ENCODE data around the gene PAFAH1B2. TPM values are rescaled to one million over a fixed set of nuclear protein-coding genes. Genes with fewer than 3 reads are reported as not detected.

The PAFAH1B2 gene
- polyA plus RNA-seq, 1 experiment, result 48.8 TPM

DNA sequence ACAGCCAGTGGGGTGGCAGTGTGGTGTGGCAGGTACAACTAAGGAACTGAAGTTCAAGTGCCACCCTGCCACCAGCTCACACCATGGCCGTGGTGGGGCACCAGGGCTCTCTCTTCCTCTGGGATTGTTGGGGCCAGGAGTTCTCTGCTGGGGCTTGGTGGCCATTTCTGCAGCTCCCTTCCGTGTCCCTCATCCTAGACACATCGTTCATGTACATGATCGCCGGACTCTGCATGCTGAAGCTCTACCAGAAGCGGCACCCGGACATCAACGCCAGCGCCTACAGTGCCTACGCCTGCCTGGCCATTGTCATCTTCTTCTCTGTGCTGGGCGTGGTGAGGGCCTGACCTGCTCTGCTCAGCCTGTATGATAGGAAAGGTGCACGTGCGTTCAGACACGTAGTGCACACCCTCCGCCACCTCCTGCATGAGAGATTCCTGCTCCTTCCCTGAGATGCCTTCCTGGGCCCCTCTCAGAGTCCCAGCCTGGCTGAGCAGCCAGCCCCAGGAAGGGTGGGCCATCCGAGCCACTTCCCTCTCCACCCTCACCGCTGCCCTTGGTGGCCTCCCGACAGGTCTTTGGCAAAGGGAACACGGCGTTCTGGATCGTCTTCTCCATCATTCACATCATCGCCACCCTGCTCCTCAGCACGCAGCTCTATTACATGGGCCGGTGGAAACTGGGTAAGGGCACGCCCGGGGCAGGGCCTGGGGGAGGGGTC lies 47.8 kb downstream of the PAFAH1B2 start:
- ChIA-PET POLR2A (no interaction called here), CTCF (interaction anchor here (2.0 kb wide), 1 partner anchor 10 kb away, joined by 6 read pairs; no protein-coding TSS in a partner anchor)
- no peak overlapping the region for H3K4me3 ChIP-seq (ENCODE audit: low read depth, low read length)
- DNase-seq (ENCODE audit: low read depth, low spot score), result no peak
- H3K27me3 ChIP-seq (ENCODE audit: control insufficient read depth, insufficient read depth, low read length), result no peaks in the 10 kb centered on the region
- no peak for TF ChIP-seq CTCF (IDR thresholded peaks at IDR 0.05; ENCODE audit: low read depth, low read length)
- no peak overlapping the region for H3K27ac ChIP-seq (ENCODE audit: low read depth, low read length)
- H3K9me3 ChIP-seq (ENCODE audit: control insufficient read depth, insufficient read depth, low read length), result no peaks in the 10 kb centered on the region

GRCh38 chr11:117192401-117192875 lies 48.4 kb downstream of the PAFAH1B2 start:
- Histone ChIP-seq H3K27me3 (ENCODE audit: control insufficient read depth, insufficient read depth, low read length) (no peaks in the 10 kb centered on the region), H3K27ac (ENCODE audit: low read depth, low read length) (no peak overlapping the region), H3K9me3 (ENCODE audit: control insufficient read depth, insufficient read depth, low read length) (no peaks in the 10 kb centered on the region), H3K4me3 (ENCODE audit: low read depth, low read length) (no peak overlapping the region)
- no peak for TF ChIP-seq CTCF (IDR thresholded peaks at IDR 0.05; ENCODE audit: low read depth, low read length)
- no peak for DNase-seq (ENCODE audit: low read depth, low spot score)
- POLR2A ChIA-PET, result no interaction called here
- CTCF ChIA-PET, result interaction anchor here (2.0 kb wide), 1 partner anchor 11 kb away, joined by 6 read pairs; no protein-coding TSS in a partner anchor

DNA sequence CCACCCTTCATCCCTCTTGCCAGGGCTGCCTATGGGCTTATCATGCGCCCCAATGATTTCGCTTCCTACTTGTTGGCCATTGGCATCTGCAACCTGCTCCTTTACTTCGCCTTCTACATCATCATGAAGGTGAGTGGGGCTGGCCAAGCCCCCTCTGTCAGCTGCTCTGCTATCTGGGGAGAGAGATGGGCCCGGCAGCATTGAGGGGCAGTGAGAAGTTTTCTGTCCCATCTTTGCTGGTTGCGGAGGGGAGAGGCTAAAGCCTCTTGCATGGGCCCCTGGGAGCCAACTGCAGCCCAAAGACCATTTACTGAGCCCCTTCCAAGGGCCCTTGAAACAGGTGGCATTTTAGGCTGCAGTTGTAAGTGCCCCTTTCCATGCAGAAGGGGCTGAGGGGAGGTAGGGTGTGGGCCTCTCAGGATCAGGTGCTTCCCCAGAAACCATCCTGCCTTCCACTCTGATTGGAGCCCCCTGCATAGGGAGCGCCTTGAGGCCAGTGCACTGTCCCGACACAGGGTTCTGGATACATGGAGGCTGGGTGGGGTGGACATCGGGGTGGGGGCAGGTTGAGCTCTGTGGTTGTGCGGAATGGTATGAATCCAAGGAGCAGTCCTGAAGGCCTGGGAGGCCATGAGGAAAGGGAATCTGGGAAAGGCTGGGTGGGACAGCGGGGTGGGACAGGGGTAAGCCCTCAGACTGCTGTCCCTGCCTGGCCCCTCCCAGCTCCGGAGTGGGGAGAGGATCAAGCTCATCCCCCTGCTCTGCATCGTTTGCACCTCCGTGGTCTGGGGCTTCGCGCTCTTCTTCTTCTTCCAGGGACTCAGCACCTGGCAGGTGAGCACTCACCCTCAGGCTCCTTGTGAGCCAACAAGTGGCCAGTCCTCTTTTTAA lies 49.3 kb downstream of the PAFAH1B2 start:
- Histone ChIP-seq H3K4me3 (ENCODE audit: low read depth, low read length) (no peak overlapping the region), H3K9me3 (ENCODE audit: control insufficient read depth, insufficient read depth, low read length) (no peaks in the 10 kb centered on the region; the same call in 1 of the 2 replicates), H3K27me3 (ENCODE audit: control insufficient read depth, insufficient read depth, low read length) (no peaks in the 10 kb centered on the region), H3K27ac (ENCODE audit: low read depth, low read length) (no peak overlapping the region)
- ChIA-PET POLR2A (no interaction called here), CTCF (no interaction called here)
- DNase-seq (ENCODE audit: low read depth, low spot score), result no peak
- TF ChIP-seq CTCF (IDR thresholded peaks at IDR 0.05; ENCODE audit: low read depth, low read length), result no peak

DNA sequence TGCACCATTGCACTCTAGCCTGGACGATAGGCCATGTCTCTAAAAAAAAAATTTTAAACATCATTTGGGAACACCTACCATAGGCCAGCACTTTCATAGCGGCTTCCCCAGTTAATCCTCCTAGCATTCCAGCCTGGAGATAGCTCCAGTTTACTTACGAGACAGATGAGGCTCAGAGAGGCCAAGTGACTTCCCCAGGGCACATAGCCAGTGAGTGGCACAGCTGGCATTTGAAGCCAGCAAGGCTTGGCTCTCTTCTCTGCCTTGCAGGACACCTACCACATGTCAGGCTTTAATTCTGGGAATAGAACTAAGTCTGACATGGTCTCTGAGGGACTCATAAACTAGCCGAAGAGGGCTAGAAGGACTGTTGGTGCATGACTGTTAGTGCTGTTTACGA lies 50.2 kb downstream of the PAFAH1B2 start:
- no peaks in the 10 kb centered on the region; the same call in 1 of the 2 replicates for H3K9me3 ChIP-seq (ENCODE audit: control insufficient read depth, insufficient read depth, low read length)
- no peak overlapping the region for H3K27ac ChIP-seq (ENCODE audit: low read depth, low read length)
- H3K27me3 ChIP-seq (ENCODE audit: control insufficient read depth, insufficient read depth, low read length), result no peaks in the 10 kb centered on the region
- ChIA-PET POLR2A (interaction anchor here (0.6 kb wide), 1 partner anchor 92 kb away, joined by 3 read pairs; no protein-coding TSS in a partner anchor), CTCF (no interaction called here)
- DNase-seq (ENCODE audit: low read depth, low spot score), result no peak
- no peak for TF ChIP-seq CTCF (IDR thresholded peaks at IDR 0.05; ENCODE audit: low read depth, low read length)
- no peak overlapping the region for H3K4me3 ChIP-seq (ENCODE audit: low read depth, low read length)

All from AG04450 (cell line).